ENCODE results near the gene MPEG1.

MPEG1 gene

GRCh38 chr11:59226396-59226795 is 13.7 kb upstream of the MPEG1 start:
- CTCF ChIA-PET = interaction anchor here (0.8 kb wide), 1 partner anchor 46 kb away, joined by 3 read pairs; no protein-coding TSS in a partner anchor
- no peak overlapping the region for H3K4me3 ChIP-seq (ENCODE audit: low read depth, low read length)
- DNase-seq (ENCODE audit: low read depth, low spot score) = no peak
- no peak for TF ChIP-seq CTCF (IDR thresholded peaks at IDR 0.05; ENCODE audit: insufficient read depth, low read length, missing control alignments)
- POLR2A ChIA-PET = interaction anchor here (0.5 kb wide), 1 partner anchor 59 kb away, joined by 4 read pairs; no protein-coding TSS in a partner anchor

- CTCF ChIA-PET = interaction anchor here (4.0 to 4.9 kb wide), 2 partner anchors 19 to 53 kb away, joined by 17 to 43 read pairs; partner anchors contain the start of gene DTX4
- H3K4me3 ChIP-seq (ENCODE audit: low read depth, low read length) = no peak overlapping the region
- POLR2A ChIA-PET = no interaction called here
These were observed 12.3 kb upstream of the MPEG1 start for GRCh38 chr11:59225017-59225416.

GRCh38 chr11:59224351-59224928 is 11.7 kb upstream of the MPEG1 start:
- DNase-seq (ENCODE audit: low read depth, low spot score) = no peak
- no peak overlapping the region for H3K4me3 ChIP-seq (ENCODE audit: low read depth, low read length)
- POLR2A ChIA-PET = no interaction called here
- CTCF ChIA-PET = interaction anchor here (1.0 to 4.9 kb wide), 4 partner anchors 18 to 68 kb away, joined by 4 to 43 read pairs (median 12); partner anchors contain the start of gene DTX4
- TF ChIP-seq CTCF (IDR thresholded peaks at IDR 0.05; ENCODE audit: insufficient read depth, low read length, missing control alignments) = no peak

More at GRCh38 chr11:59225017-59225416, 12.3 kb upstream of the MPEG1 start:
- TF ChIP-seq CTCF (IDR thresholded peaks at IDR 0.05; ENCODE audit: insufficient read depth, low read length, missing control alignments) = no peak
- DNase-seq (ENCODE audit: low read depth, low spot score) = no peak

GRCh38 chr11:59223611-59224010 is 10.9 kb upstream of the MPEG1 start:
- H3K4me3 ChIP-seq (ENCODE audit: low read depth, low read length) = no peak overlapping the region
- no peak for DNase-seq (ENCODE audit: low read depth, low spot score)
- no peak for TF ChIP-seq CTCF (IDR thresholded peaks at IDR 0.05; ENCODE audit: insufficient read depth, low read length, missing control alignments)
- ChIA-PET POLR2A (no interaction called here), CTCF (interaction anchor here (1.0 to 4.9 kb wide), 5 partner anchors 17 to 67 kb away, joined by 4 to 43 read pairs (median 7); partner anchors contain the start of gene DTX4)

GRCh38 chr11:59223177-59223576 is 10.4 kb upstream of the MPEG1 start:
- CTCF ChIA-PET = interaction anchor here (0.9 to 4.9 kb wide), 6 partner anchors 17 to 65 kb away, joined by 3 to 43 read pairs (median 8); partner anchors contain the start of gene DTX4
- no peak for TF ChIP-seq CTCF (IDR thresholded peaks at IDR 0.05; ENCODE audit: insufficient read depth, low read length, missing control alignments)
- H3K4me3 ChIP-seq (ENCODE audit: low read depth, low read length) = no peak overlapping the region
- no peak for DNase-seq (ENCODE audit: low read depth, low spot score)
- POLR2A ChIA-PET = no interaction called here

GRCh38 chr11:59222464-59223060 is 9.8 kb upstream of the MPEG1 start:
- no peak for TF ChIP-seq CTCF (IDR thresholded peaks at IDR 0.05; ENCODE audit: insufficient read depth, low read length, missing control alignments)
- no peak overlapping the region for H3K4me3 ChIP-seq (ENCODE audit: low read depth, low read length)
- CTCF ChIA-PET = interaction anchor here (0.6 to 4.9 kb wide), 8 partner anchors 13 to 777 kb away, joined by 3 to 43 read pairs (median 7); partner anchors contain the start of gene DTX4
- POLR2A ChIA-PET = no interaction called here
- DNase-seq (ENCODE audit: low read depth, low spot score) = no peak
